Esophagus squamous epithelium (tissue), 5 donors: Measurements from ENCODE around the gene DPCD. TPM values are rescaled to one million over a fixed set of nuclear protein-coding genes. Genes with fewer than 3 reads are reported as not detected.
A peak's percentile ranks its signal among the peaks of the same experiment; 100 is the strongest.

Experiments
- DNase-seq: peaks from one replicate; lab custom pipeline; 2025; lab: John Stamatoyannopoulos, UW
- H3K27ac ChIP-seq, 4 donors: fragments of 200-600 bp; sonication (generic); one replicate each; pipeline ENCODE4 v1.5.1; 2016 to 2019; ENCODE audit warnings: mild to moderate bottlenecking in 1 of 4
- H3K27me3 ChIP-seq, 4 donors: fragments of 200-600 bp; sonication (generic); 1 replicate in 3 of 4; 2 replicates in 1 of 4; pipeline versions ENCODE4 v1.5.1 to v1.6.0; 2017 to 2021; ENCODE audit warnings: antibody characterized with exemption in 1 of 4
- H3K36me3 ChIP-seq, 3 donors: fragments of 200-600 bp; sonication (generic); one replicate each; pipeline ENCODE4 v1.5.1; 2016 to 2019
- H3K4me1 ChIP-seq, 3 donors: fragments of 200-600 bp; sonication (generic); one replicate each; pipeline ENCODE4 v1.5.1; 2017 to 2019
- H3K4me3 ChIP-seq, 4 donors: fragments of 200-600 bp; sonication (generic); 1 replicate in 3 of 4; 2 replicates in 1 of 4; pipeline ENCODE4 v1.5.1; 2016 to 2019; ENCODE audit warnings: mild to moderate bottlenecking in 2 of 4, moderate library complexity in 1 of 4
- H3K9me3 ChIP-seq, 3 donors: fragments of 200-600 bp; sonication (generic); one replicate each; pipeline ENCODE4 v1.5.1; 2016 to 2019
- POLR2A ChIP-seq, 4 donors: fragments of 450-650 bp; IDR thresholded peaks; one replicate each; pipeline ENCODE4 v1.6.1; 2017; ENCODE audit warnings: antibody characterized with exemption in 4 of 4, mild to moderate bottlenecking in 4 of 4, moderate library complexity in 3 of 4
- WGBS, 2 donors: methylation state at CpG; one replicate each; pipeline ENCODE4 v1.1.5; 2018; 5-methylcytosine and 5-hydroxymethylcytosine counted together
- intact Hi-C: fragments of 100-400 bp; cut with DNase I; formaldehyde crosslinking; loops from one replicate; pipeline ENCODE4 v1.15.0; 2022
- total RNA-seq, 4 donors: library from RNA; depleted of rRNA; stranded (reverse); fragments of >200 nt; gene quantifications; one replicate each; pipeline ENCODE4 v1.1.0, GENCODE V29; 2016
- TF ChIP-seq, protein P1 (sequence below), 6 experiments: fragments of 450-650 bp in 4 of 6; fragments of 200-600 bp in 2 of 6; sonication (generic) in 2 of 6; IDR thresholded peaks; one replicate each; pipeline ENCODE4 v1.5.1; 2016 to 2019; ENCODE audit warnings: antibody characterized with exemption in 6 of 6, mild to moderate bottlenecking in 4 of 6, moderate library complexity in 4 of 6
- donor health status: DM: yes; HTN: yes; CAD: no.

The DPCD gene
- total RNA-seq = 10 to 100 TPM; 17.4 to 37.9 (median 28.3) TPM

DNA sequence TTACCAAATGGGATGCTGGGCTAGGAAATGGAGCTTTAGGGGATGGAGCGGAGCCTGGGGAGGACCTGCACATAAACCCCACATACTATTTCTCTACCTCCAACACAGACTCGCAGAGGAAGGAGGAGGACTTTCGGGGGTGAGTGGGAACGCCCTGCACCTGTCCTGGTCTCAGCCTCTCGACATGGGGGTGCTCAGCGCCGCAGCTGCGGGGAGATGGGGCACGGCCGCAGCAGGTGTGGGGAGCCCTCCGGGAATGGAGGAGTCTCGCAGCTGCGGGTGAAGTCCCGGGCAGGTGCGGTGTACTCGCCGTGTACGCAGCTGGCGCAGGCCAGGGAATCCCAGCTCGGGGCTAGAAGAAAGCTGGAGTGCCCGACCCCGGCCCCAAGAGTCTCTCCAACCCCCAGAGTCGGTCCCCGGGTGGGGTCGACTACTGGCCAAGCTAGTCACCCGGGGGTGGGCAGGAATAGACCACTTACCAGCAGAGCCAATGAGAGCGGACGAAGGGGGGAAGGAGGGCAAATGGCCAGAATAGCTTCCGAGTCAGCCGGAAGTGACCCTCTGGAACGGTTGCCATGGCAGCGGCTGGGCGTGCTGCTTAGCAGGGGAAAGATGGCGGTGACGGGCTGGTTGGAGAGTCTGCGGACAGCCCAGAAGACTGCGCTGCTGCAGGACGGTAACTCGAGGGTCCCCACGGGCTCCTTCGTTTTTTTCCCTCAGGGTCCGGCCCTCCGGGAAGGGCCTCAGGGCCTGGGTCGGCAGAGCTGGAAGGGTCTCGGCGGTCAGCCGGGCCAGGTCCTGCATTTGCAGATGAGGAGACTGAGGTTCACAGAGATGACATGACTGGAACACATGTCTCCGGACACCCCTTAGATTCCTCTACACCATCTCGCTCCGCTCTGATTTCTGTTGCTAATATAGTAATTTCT lies at the start of gene DPCD, which contains the start of gene POLL:
DPCD (plus strand) TSS at position 597 of the 929 bp plus-strand sequence; CDS start at position 613, 16 bp downstream.
POLL (minus strand) TSS at position 533 of the 929 bp plus-strand sequence. CDS start 897 bp downstream, outside the sequence.
- intact Hi-C loops = no loop called here
- Histone ChIP-seq H3K9me3 (no peaks in the 10 kb centered on the region), H3K4me1 (peaks cover 15 to 28% (median 17%) of the 10 kb centered on the region in 3 donors), H3K27ac (peak within 1 kb of the TSS; percentile 77 to 85 (median 78)), H3K36me3 (peaks cover 0 to 30% (median 2%) of the 10 kb centered on the region in 3 donors), H3K4me3 (peak within 1 kb of the TSS; percentile 77 to 98 (median 94)), H3K27me3 (no peaks in the 10 kb centered on the region)
- WGBS, 2 donors = 1 to 2% methylated on average over 18 to 45 of the region's 50 CpGs
- DNase-seq = peak; percentile 84
- TF ChIP-seq POLR2A (IDR thresholded peaks at IDR 0.05) = peak in 1 of 4 donors; percentile 38
- TF ChIP-seq, protein P1, sequence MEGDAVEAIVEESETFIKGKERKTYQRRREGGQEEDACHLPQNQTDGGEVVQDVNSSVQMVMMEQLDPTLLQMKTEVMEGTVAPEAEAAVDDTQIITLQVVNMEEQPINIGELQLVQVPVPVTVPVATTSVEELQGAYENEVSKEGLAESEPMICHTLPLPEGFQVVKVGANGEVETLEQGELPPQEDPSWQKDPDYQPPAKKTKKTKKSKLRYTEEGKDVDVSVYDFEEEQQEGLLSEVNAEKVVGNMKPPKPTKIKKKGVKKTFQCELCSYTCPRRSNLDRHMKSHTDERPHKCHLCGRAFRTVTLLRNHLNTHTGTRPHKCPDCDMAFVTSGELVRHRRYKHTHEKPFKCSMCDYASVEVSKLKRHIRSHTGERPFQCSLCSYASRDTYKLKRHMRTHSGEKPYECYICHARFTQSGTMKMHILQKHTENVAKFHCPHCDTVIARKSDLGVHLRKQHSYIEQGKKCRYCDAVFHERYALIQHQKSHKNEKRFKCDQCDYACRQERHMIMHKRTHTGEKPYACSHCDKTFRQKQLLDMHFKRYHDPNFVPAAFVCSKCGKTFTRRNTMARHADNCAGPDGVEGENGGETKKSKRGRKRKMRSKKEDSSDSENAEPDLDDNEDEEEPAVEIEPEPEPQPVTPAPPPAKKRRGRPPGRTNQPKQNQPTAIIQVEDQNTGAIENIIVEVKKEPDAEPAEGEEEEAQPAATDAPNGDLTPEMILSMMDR (IDR thresholded peaks at IDR 0.05) = no peak

DNA sequence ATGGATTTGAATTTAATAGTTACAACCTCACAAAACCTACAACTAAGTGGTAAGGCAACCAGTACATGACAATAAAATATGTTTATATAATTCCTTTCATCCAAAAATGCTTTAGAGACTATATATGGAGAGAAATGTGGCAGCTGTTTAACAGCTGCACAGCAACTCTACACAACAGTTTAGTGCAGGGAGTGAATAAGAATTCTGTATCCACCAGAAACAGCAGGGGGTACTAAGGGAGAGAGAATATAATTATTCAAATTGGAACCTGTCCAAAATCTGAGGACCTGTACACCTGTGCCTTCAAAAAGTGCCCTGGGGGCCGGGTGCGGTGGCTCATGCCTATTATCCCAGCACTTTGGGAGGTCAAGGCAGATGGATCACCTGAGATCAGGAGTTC lies 49.7 kb upstream of the DPCD start:
- TF ChIP-seq, protein P1 (IDR thresholded peaks at IDR 0.05) = no peak
- TF ChIP-seq POLR2A (IDR thresholded peaks at IDR 0.05) = no peak
- DNase-seq = no peak
- Histone ChIP-seq H3K4me1 (no peaks in the 10 kb centered on the region), H3K27me3 (no peaks in the 10 kb centered on the region), H3K9me3 (no peaks in the 10 kb centered on the region), H3K27ac (no peak overlapping the region), H3K36me3 (peaks cover under 1 to 55% (median 6%) of the 10 kb centered on the region in 3 donors), H3K4me3 (no peak overlapping the region)
- WGBS, 2 donors = 87 to 100% methylated on average over 2 of the region's 2 CpGs
- intact Hi-C loops = no loop called here

DNA sequence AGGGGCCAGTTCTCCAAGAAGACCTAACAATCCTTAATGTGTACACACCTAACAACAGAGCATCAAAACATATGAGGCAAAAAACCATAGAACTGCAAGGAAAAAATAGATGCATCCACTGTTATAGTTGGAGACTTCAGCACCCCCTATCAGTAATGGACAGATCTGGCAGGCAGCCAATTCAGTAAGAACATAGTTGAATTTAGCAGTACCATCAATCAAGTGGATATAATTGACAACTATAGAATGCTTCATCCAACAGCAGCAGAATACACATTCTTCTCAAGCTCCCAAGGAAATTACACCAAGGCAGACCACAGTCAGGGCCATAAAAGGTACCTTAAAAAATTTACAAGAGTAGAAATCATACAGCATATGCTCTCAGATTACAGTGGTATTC lies 42.2 kb upstream of the DPCD start:
- Histone ChIP-seq H3K36me3 (peaks cover 0 to 35% (median 0%) of the 10 kb centered on the region in 3 donors), H3K4me1 (no peaks in the 10 kb centered on the region), H3K4me3 (no peak overlapping the region), H3K27me3 (no peaks in the 10 kb centered on the region), H3K9me3 (no peaks in the 10 kb centered on the region), H3K27ac (no peak overlapping the region)
- DNase-seq = no peak
- no peak for TF ChIP-seq POLR2A (IDR thresholded peaks at IDR 0.05)
- TF ChIP-seq, protein P1 (IDR thresholded peaks at IDR 0.05) = no peak
- intact Hi-C loops = no loop called here

DNA sequence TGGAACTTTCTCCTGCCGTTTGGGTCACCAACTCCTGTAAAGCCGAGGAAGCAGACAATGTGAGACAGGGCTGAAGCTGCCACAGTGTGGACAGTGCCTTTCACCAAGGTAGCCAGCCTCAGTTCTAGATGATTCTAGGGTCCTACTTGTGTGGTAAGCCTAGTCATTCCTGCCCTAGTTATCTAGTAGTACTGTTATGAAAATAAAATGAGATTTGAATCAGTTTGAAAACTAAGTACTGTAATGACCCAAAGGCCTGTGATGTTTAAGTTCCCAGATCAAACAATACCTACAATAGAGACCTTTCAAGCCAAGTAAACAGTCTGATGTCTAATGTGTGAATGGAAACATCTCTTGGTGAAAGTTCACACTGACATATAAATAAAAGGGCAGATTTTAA lies 37.2 kb upstream of the DPCD start:
- Histone ChIP-seq H3K36me3 (peaks cover 0 to 61% (median 0%) of the 10 kb centered on the region in 3 donors), H3K27me3 (no peaks in the 10 kb centered on the region), H3K9me3 (no peaks in the 10 kb centered on the region), H3K4me1 (no peaks in the 10 kb centered on the region), H3K4me3 (no peak overlapping the region), H3K27ac (no peak overlapping the region)
- WGBS, 2 donors = 76 to 100% methylated on average over 1 to 2 of the region's 2 CpGs
- intact Hi-C loops = no loop called here
- no peak for DNase-seq
- TF ChIP-seq, protein P1 (IDR thresholded peaks at IDR 0.05) = no peak
- TF ChIP-seq POLR2A (IDR thresholded peaks at IDR 0.05) = no peak

DNA sequence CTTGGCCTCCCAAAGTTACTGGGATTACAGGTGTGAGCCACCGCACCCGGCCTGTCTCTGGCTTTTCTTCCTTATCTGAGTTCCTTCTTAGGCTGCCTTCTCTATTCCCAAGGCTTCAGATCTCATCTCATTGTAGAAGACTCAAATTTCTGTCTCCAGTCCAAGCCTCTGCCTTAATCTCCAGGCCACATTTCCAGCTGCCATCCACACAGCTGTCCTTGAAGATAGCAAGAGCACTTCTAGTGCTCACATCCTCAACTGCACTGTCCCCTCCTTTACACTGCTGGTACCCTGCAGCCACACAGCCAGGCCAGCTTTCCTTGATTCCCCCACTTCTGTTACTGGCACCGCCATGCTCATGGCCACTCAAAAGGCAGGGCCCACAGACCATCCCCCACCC lies 35.7 kb upstream of the DPCD start:
- 97 to 100% methylated on average over 3 of the region's 3 CpGs for WGBS, 2 donors
- Histone ChIP-seq H3K9me3 (no peaks in the 10 kb centered on the region), H3K27me3 (no peaks in the 10 kb centered on the region), H3K36me3 (peaks cover 0 to 59% (median 0%) of the 10 kb centered on the region in 3 donors), H3K4me1 (no peaks in the 10 kb centered on the region), H3K4me3 (no peak overlapping the region), H3K27ac (no peak overlapping the region)
- TF ChIP-seq, protein P1 (IDR thresholded peaks at IDR 0.05) = no peak
- no peak for TF ChIP-seq POLR2A (IDR thresholded peaks at IDR 0.05)
- DNase-seq = no peak
- intact Hi-C loops = no loop called here
